ENCODE data around the gene LRMDA.

LRMDA gene

DNA sequence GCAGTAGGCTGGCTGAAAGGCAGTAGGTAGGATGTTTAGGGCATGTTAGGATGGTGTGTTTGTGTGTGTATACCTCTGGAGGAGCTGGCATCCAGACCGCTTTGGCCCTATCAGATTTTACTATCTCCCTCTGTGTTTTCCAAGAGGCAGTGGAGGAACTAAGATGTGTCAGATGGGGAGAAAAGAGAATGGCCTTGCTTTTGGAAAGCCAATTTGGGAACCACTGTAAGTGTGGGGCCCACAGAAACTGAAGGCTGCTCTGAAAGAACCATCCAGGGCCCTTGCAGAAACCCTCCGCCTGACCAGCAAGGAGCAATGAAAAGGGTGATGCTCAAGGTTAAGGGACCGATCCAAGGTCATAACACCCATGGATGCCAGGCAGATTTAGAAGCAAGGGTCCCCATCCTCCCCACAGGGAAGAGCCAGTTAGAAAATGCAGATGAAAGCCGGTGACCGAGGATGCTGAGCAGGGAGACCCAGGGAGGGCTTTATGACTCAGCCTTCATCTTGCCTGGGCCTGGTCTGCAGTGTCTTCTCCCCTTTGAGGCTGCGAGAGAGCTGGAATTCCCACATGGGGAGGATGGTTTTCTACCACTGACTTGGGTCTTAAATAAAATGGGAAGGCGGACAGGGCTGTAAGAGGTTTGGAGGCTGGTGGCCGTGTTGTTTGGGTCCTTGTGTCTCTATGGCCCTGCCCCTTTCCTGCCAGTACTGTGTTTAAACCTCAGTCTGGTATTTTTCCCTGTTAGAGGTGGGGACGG is 275.8 kb downstream of the LRMDA start:
- DNase-seq (ENCODE audit: low read depth in 2 of 2), result no peak

GRCh38 chr10:75708060-75708459 is 276.6 kb downstream of the LRMDA start:
- no peak for DNase-seq (ENCODE audit: low read depth in 2 of 2)

GRCh38 chr10:75709245-75709644 is 277.8 kb downstream of the LRMDA start:
- DNase-seq (ENCODE audit: low read depth in 2 of 2), result no peak

DNA sequence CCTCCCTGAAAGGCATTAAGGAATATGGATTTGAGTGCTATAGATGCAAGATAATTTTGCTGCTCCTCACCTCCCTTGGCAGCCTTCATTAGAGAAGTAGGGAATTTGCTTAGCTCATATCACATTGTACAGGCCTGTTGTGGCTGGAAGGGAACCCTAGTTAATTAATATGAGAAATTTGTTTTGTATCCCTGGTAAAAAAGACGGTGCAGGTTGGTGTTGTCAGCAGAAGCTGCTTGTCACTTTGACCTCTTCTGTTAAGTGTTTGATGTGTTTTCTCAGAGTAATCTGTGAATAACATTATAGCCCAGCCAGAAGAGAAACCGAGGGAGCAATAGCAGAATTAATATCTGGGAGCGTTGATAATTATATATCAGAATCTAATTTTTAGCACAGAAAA is 278.4 kb downstream of the LRMDA start:
- DNase-seq (ENCODE audit: low read depth in 2 of 2), result no peak

DNA sequence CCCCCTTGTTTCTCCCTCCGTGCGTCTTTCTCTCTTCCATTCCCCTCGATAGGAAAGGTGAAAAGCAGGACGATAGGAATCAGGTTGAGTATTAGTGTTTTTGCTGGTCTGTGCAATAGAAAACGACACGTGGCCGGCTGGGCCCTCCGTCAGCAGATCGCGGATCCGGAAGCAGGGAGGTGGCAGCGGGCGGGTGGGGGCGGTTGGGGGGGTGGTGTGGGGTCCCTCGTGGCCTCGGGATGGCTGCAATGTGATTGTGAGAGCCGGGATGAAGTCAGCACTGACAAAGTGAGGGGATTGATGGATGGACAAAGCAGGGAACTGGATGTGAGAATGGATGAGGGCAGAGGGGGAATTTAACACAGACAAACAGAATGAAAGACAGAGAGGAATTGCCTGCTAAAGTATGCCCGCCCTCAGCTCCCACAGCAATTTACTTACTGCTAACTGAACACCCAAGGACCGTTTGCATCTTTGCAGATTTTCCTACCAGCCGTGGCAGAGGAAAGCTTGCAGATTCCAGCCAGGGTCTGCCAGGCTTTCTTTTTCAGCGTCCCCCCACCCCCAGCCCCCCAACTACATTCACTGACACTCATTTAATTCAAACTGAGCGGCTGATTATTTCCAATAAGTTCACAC is 280.9 kb downstream of the LRMDA start:
- no peak for DNase-seq (ENCODE audit: low read depth in 2 of 2)

- DNase-seq (ENCODE audit: low read depth in 2 of 2), result no peak
These were observed 285.1 kb downstream of the LRMDA start for GRCh38 chr10:75716506-75716905.

DNA sequence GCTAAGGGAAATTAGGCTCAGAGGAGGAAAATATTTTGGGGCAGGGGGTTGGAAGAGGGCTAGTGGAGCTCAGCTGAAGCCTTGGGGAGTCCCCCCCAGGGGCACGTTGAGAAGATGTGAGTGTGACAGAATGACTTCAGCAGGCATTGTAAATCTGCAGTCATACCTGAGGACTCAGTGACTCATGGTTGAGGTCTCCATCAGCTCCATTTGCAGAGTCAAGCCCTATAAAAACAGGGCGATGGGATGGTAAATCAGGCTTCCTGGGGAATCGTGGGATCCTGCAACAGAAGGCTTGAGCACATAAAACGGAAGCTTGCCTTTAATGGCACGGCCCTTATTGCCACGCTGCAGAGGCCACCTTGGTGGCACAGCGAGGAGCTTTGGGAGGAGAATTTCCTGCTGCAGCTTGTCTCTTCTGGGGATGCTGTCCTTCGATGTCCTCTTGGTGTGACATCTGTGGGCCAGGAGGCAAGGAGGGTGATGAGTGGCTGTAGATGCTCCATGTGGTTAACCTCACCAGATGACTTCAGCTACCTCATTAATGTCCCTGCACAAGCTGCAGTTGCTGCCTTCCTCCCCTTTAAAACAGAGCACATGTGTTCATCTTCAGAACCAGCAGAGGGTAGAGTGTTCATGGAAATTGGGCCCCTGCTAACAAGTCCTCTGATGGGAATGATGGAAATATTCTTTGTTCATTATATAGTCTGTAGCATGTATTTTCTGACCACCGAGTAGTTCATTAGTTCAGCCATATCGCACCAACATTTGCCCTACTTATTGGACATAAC is 285.9 kb downstream of the LRMDA start:
- DNase-seq (ENCODE audit: low read depth in 2 of 2), result no peak

- DNase-seq (ENCODE audit: low read depth in 2 of 2), result no peak
These were observed 287.6 kb downstream of the LRMDA start for GRCh38 chr10:75718991-75719390.

GRCh38 chr10:75720157-75720556 is 288.7 kb downstream of the LRMDA start:
- DNase-seq (ENCODE audit: low read depth in 2 of 2), result no peak

DNA sequence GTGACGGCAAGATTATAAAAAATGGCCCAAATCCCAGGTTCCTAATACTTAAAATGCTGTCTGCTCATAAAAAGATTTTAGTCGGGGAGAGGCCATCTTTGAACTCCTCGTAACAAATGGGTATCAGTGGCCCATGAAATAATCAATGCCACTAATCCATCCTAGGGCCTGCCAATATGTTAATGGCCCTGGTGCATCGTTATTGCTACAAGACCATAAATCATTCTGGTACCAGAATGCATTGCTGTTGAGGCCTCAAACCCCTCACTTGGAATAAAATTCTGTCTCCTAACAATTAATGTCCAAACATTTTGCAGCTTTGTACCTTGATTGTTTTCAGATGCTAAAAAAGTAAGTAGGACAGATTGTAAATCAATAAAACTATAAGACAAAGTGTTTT is 290.6 kb downstream of the LRMDA start:
- DNase-seq (ENCODE audit: low read depth in 2 of 2), result no peak

DNA sequence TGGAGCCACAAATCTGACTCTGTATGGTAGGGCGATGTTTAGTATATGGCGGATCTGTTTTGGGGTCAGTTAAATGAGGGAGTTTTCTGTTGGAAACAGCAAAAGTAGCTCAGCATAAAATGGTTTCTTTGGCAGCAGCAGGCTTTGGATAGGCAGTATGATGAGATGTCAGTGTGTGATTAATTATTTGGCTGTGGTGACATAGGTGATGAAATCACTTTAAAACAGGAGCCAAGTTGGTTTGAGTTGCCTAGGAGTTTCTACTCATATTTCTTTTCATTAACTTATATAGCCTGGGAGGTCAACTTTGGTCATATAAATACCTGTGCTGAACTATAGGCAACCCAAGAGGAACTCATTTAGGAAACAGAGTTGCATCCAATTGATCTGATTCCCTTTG is 291.2 kb downstream of the LRMDA start:
- DNase-seq (ENCODE audit: low read depth in 2 of 2), result no peak

- no peak for DNase-seq (ENCODE audit: low read depth in 2 of 2)
These were observed 292.0 kb downstream of the LRMDA start for GRCh38 chr10:75723319-75723980.

DNA sequence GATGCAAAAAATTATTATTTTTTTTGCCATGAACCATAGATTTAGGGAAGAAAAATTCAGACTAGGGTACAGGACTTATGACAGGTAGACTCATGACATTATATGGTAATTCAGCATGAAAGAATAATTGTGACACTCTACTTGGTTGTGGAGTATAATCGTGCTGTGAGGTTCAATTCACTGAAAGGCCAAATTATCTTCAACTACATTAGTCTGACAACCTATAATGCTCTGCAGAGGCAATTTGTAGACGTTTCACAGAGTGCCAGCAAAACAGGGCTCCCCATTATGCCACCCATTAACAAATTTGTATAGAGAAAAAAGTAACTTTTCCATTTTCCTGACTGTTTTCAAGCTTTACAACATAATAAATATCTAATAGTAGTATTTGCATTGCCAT is 292.6 kb downstream of the LRMDA start:
- DNase-seq (ENCODE audit: low read depth in 2 of 2), result no peak

GRCh38 chr10:75726522-75727483 is 295.4 kb downstream of the LRMDA start:
- no peak for DNase-seq (ENCODE audit: low read depth in 2 of 2)

DNA sequence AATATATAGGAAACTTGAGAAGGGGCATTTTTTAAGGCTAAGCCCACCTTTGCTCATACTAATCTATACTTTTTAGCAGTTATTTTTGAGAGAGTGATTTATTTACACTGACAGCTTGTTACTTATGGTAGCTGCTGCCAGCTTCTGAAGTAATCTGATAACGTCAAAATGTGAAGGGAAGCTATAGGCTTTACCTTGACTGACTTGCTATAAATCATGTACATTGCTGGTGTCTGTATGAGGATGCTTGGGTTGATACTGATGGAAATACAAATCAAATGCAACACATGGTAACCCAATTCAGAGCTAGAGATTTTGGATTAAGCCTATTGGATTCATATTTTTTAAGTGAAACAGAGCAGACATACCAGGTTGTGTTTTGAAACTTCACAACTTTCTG is 299.4 kb downstream of the LRMDA start:
- no peak for DNase-seq (ENCODE audit: low read depth in 2 of 2)

DNA sequence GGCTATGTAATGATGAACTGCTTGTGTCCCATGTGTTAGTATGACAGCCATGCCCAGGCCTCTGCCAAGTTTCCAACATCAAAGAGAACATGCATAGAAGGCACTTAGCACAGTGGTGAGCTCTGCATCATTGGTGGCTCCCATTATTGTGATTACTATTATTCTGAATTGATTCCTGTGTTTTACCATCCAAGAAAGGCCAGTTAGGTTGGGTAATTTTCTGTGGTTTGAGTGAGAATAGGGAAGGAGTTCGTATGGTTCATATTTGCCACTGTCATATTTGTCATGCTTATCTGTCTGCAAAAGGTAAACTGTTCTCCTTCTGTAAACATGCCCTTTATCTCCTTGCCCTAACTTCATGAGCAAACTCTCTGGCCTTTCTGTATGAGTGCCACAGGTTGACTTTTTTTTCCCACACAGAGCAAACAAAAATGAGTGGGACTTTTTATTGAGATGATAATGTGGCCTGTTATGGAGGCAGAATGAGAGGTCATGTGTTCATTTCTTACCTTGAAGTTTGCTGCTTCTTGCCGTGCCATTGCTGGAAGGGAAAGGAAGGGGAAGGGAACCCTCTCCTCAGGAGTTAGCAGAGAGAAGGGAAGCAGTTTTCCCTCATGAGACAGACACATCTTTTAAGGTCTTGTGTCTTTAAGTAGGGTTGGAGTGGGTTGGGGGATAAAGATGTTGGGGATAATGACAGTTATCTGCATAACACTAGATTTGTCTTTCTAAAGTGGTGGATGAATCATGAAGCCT is 301.9 kb downstream of the LRMDA start:
- DNase-seq (ENCODE audit: low read depth in 2 of 2), result no peak

GRCh38 chr10:75736151-75736640 is 304.8 kb downstream of the LRMDA start:
- no peak for DNase-seq (ENCODE audit: low read depth in 2 of 2)

- no peak for DNase-seq (ENCODE audit: low read depth in 2 of 2)
These were observed 305.6 kb downstream of the LRMDA start for GRCh38 chr10:75736889-75737579.

DNA sequence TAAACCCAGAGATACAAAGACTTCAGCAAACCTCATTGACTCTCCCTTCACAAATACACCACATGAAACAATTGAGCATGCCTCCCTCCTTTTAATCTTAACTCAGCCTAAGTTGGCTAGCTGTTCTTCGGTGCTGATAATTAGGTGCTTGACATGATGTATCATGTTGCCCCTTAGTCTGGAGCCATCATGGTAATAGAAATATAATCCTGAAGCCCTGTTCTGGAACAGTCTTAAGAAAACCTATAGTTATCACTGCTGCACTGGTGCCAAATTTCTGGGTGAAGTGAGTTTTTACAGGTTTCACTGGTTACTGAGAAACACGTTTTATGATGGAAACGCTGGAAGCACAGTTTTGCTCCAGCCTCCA is 306.1 kb downstream of the LRMDA start:
- DNase-seq (ENCODE audit: low read depth in 2 of 2), result no peak

GRCh38 chr10:75738924-75739323 is 307.5 kb downstream of the LRMDA start:
- DNase-seq (ENCODE audit: low read depth in 2 of 2), result no peak

All from stimulated activated CD8-positive, alpha-beta memory T cell treated with anti-CD3 and anti-CD28 coated beads, Interleukin-15, amount 100 ng/mL, for 48 hours (primary cell).